Measurements from ENCODE around the gene SAFB2.

The SAFB2 gene

GRCh38 chr19:5621311-5621944, 1.1 kb downstream of the SAFB2 start:
- TF ChIP-seq CTCF (IDR thresholded peaks at IDR 0.05; ENCODE audit: low read depth, low read length, missing control alignments), result no peak
- peak overlapping the region; percentile 99 for H3K4me3 ChIP-seq (replicated peaks; ENCODE audit: low read depth, low read length)
- no peak for DNase-seq (ENCODE audit: extremely low read depth, low read depth)

GRCh38 chr19:5619946-5620345, 2.6 kb downstream of the SAFB2 start:
- H3K4me3 ChIP-seq (replicated peaks; ENCODE audit: low read depth, low read length), result peak overlapping the region; percentile 99
- no peak for DNase-seq (ENCODE audit: extremely low read depth, low read depth)
- no peak for TF ChIP-seq CTCF (IDR thresholded peaks at IDR 0.05; ENCODE audit: low read depth, low read length, missing control alignments)

- DNase-seq (ENCODE audit: extremely low read depth, low read depth), result no peak
- TF ChIP-seq CTCF (IDR thresholded peaks at IDR 0.05; ENCODE audit: low read depth, low read length, missing control alignments), result no peak
- H3K4me3 ChIP-seq (replicated peaks; ENCODE audit: low read depth, low read length), result no peak overlapping the region
Observed at GRCh38 chr19:5618591-5618990, 4.0 kb downstream of the SAFB2 start.

GRCh38 chr19:5617080-5617479, 5.5 kb downstream of the SAFB2 start:
- no peak for TF ChIP-seq CTCF (IDR thresholded peaks at IDR 0.05; ENCODE audit: low read depth, low read length, missing control alignments)
- DNase-seq (ENCODE audit: extremely low read depth, low read depth), result no peak

GRCh38 chr19:5615756-5616327, 6.7 kb downstream of the SAFB2 start:
- H3K4me3 ChIP-seq (replicated peaks; ENCODE audit: low read depth, low read length), result no peak overlapping the region
- no peak for TF ChIP-seq CTCF (IDR thresholded peaks at IDR 0.05; ENCODE audit: low read depth, low read length, missing control alignments)
- DNase-seq (ENCODE audit: extremely low read depth, low read depth), result no peak

More at GRCh38 chr19:5617080-5617479, 5.5 kb downstream of the SAFB2 start:
- no peak overlapping the region for H3K4me3 ChIP-seq (replicated peaks; ENCODE audit: low read depth, low read length)

GRCh38 chr19:5612891-5613865, 9.4 kb downstream of the SAFB2 start:
- no peak for TF ChIP-seq CTCF (IDR thresholded peaks at IDR 0.05; ENCODE audit: low read depth, low read length, missing control alignments)
- no peak overlapping the region for H3K4me3 ChIP-seq (replicated peaks; ENCODE audit: low read depth, low read length)
- no peak for DNase-seq (ENCODE audit: extremely low read depth, low read depth)

Data from HFF-Myc (cell line).